HepG2 (cell line): ENCODE measurements around the gene ST3GAL4. TPM values are rescaled to one million over a fixed set of nuclear protein-coding genes. Genes with fewer than 3 reads are reported as not detected.
A peak's percentile ranks its signal among the peaks of the same experiment; 100 is the strongest.
"Not testable (repeated sequence)": the region's sequence is repeated elsewhere in the genome, so short reads cannot be mapped to it uniquely, and the experiment has no call there.

Experiments used
- ATAC-seq: fragments of 200-7000 bp; cut with Tn5 transposase; 3 replicates; pipeline ENCODE4 v1.9.1; 2020; ENCODE audit warnings: mild to moderate bottlenecking, moderate library complexity
- BruUV-seq: library from RNA; stranded (reverse); fragments of 400-500 nt; replicated peaks from 2 replicates; lab custom pipeline; 2021; lab: Mats Ljungman, UMichigan
- CTCF ChIA-PET: fragments of 300-600 bp; formaldehyde crosslinking; extraction: SDS; loops from one replicate; lab custom pipeline; 2021; ENCODE audit warnings: low total read pairs, inconsistent platforms, low intra/inter-chr PET ratio; lab: Yijun Ruan, JAX
- POLR2A ChIA-PET: fragments of 350-600 bp; sonication (Branson Sonifier 250); formaldehyde crosslinking; loops from one replicate; lab custom pipeline; 2020; ENCODE audit warnings: antibody characterized with exemption, inconsistent platforms; lab: Yijun Ruan, JAX
- DNase-seq: peaks from one replicate; pipeline ENCODE4 v3.0.0-alpha.2; 2015; ENCODE audit warnings: low spot score
- FAIRE-seq: peaks from 3 replicates; lab custom pipeline; 2011; peaks lifted over from hg19 to GRCh38; lab: Jason Lieb, UNC
- H2AFZ ChIP-seq: one replicate; pipeline ENCODE4 v1.6.1; 2011; ENCODE audit warnings: low read length, inconsistent platforms
- H3K27ac ChIP-seq: fragments of 300-600 bp; 3 replicates; pipeline ENCODE4 v1.8.0; 2011; ENCODE audit warnings: mixed run types, mild to moderate bottlenecking, mixed read lengths, low read length, inconsistent platforms; ENCODE audit not compliant: insufficient read depth; ENCODE audit errors: extremely low read length
- H3K27me3 ChIP-seq, 2 experiments: fragments of 200-600 bp in 1 of 2; 2 replicates in 1 of 2; 3 replicates in 1 of 2; pipeline versions ENCODE4 v1.6.0 to v1.8.0; 2011; ENCODE audit warnings: low read length in 2 of 2, mild to moderate bottlenecking in 2 of 2, moderate library complexity in 2 of 2, inconsistent platforms in 1 of 2; ENCODE audit not compliant: insufficient read depth in 2 of 2, control insufficient read depth in 1 of 2
- H3K36me3 ChIP-seq, 2 experiments: fragments of 200-600 bp in 1 of 2; replicated peaks in 1 of 2; 2 replicates in 1 of 2; 3 replicates in 1 of 2; pipeline versions ENCODE4 v1.5.1 to v1.8.0; 2011; ENCODE audit warnings: low read length in 2 of 2, inconsistent platforms in 1 of 2; ENCODE audit not compliant: insufficient read depth in 2 of 2, control insufficient read depth in 1 of 2
- H3K4me1 ChIP-seq: 2 replicates; pipeline ENCODE4 v1.5.1; 2012; ENCODE audit warnings: low read length, inconsistent platforms; ENCODE audit not compliant: insufficient read depth
- H3K4me2 ChIP-seq: 2 replicates; pipeline ENCODE4 v1.6.0; 2011; ENCODE audit warnings: low read depth, low read length, inconsistent platforms
- H3K4me3 ChIP-seq, 3 experiments: fragments of 200-600 bp in 1 of 3; sonication (generic), shearing (Covaris generic) in 1 of 3; replicated peaks in 1 of 3; 2 replicates each; pipeline ENCODE4 v1.5.1; 2011 to 2016; ENCODE audit warnings: low read length in 3 of 3, inconsistent platforms in 2 of 3, low read depth in 2 of 3, mild to moderate bottlenecking in 2 of 3, control low read depth in 1 of 3, mixed read lengths in 1 of 3; ENCODE audit not compliant: insufficient read depth in 1 of 3
- H3K79me2 ChIP-seq: one replicate; pipeline ENCODE4 v1.6.1; 2011; ENCODE audit warnings: low read length, inconsistent platforms; ENCODE audit not compliant: insufficient read depth
- H3K9ac ChIP-seq: 2 replicates; pipeline ENCODE4 v1.6.0; 2011; ENCODE audit warnings: mild to moderate bottlenecking, low read depth, low read length, inconsistent platforms; ENCODE audit not compliant: insufficient read depth
- H3K9me3 ChIP-seq: 2 replicates; pipeline ENCODE4 v1.5.1; 2012; ENCODE audit warnings: mild to moderate bottlenecking, low read length
- H4K20me1 ChIP-seq: 2 replicates; pipeline ENCODE4 v1.6.0; 2011; ENCODE audit warnings: inconsistent platforms, mild to moderate bottlenecking, low read length, moderate library complexity; ENCODE audit not compliant: insufficient read depth
- ADNP ChIP-seq: sonication (generic); formaldehyde crosslinking; IDR thresholded peaks from 2 replicates; pipeline ENCODE4 v1.4.0; 2020; ENCODE audit warnings: missing genetic modification reagents
- CTCF ChIP-seq: sonication (generic); formaldehyde crosslinking; IDR thresholded peaks from 2 replicates; pipeline ENCODE4 v1.5.0; 2020; ENCODE audit warnings: mild to moderate bottlenecking, missing genetic modification reagents, moderate library complexity
- RARA ChIP-seq: IDR thresholded peaks from 2 replicates; pipeline ENCODE4 v1.6.1; 2016; ENCODE audit warnings: missing genetic modification reagents, missing compliant biosample characterization
- RBM22 ChIP-seq: fragments of 200-400 bp; formaldehyde crosslinking; optimal IDR thresholded peaks from 2 replicates; pipeline ENCODE3; 2017; ENCODE audit warnings: mild to moderate bottlenecking, low read length, moderate library complexity
- SIX4 ChIP-seq: sonication (generic); formaldehyde crosslinking; IDR thresholded peaks from 2 replicates; pipeline ENCODE4 v1.4.0; 2020; ENCODE audit warnings: missing genetic modification reagents
- SMAD3 ChIP-seq: sonication (generic); formaldehyde crosslinking; IDR thresholded peaks from 2 replicates; pipeline ENCODE4 v1.4.0; 2020; ENCODE audit warnings: missing genetic modification reagents
- SNAPC5 ChIP-seq: sonication (generic); formaldehyde crosslinking; IDR thresholded peaks from 2 replicates; pipeline ENCODE4 v1.8.1; 2023; ENCODE audit warnings: mild to moderate bottlenecking, missing genetic modification reagents, borderline replicate concordance
- STAT6 ChIP-seq: sonication (generic); formaldehyde crosslinking; IDR thresholded peaks from 2 replicates; pipeline ENCODE4 v1.4.0; 2020; ENCODE audit warnings: missing genetic modification reagents, mild to moderate bottlenecking, borderline replicate concordance
- ZFP37 ChIP-seq: sonication (generic); formaldehyde crosslinking; IDR thresholded peaks from 2 replicates; pipeline ENCODE4 v1.4.0; 2020; ENCODE audit warnings: missing genetic modification reagents, borderline replicate concordance
- ZMYM4 ChIP-seq: sonication (generic); formaldehyde crosslinking; IDR thresholded peaks from 2 replicates; pipeline ENCODE4 v1.8.1; 2023; ENCODE audit warnings: mild to moderate bottlenecking, missing genetic modification reagents
- ZNF510 ChIP-seq: sonication (generic); formaldehyde crosslinking; IDR thresholded peaks from 2 replicates; pipeline ENCODE4 v1.4.0; 2020; ENCODE audit warnings: low read depth, mild to moderate bottlenecking, missing genetic modification reagents
- ZNF724P ChIP-seq: sonication (generic); formaldehyde crosslinking; IDR thresholded peaks from 2 replicates; pipeline ENCODE4 v1.8.0; 2022; ENCODE audit warnings: missing genetic modification reagents, borderline replicate concordance
- WGBS: methylation state at CpG from one replicate; pipeline ENCODE4 v1.1.6; 2017; ENCODE audit warnings: low lambda C conversion rate; 5-methylcytosine and 5-hydroxymethylcytosine counted together
- in situ Hi-C: cut with HindIII; loops from 2 replicates; pipeline ENCODE4 v1.10.0; 2017; ENCODE audit warnings: low pct_unique_long_range_greater_than_20kb; ENCODE audit not compliant: extremely low pct_ligation_motif_present
- intact Hi-C: fragments of 100-400 bp; cut with micrococcal nuclease; formaldehyde crosslinking; loops from one replicate; pipeline ENCODE4 v1.10.0; 2022; ENCODE audit not compliant: unreplicated experiment
- polyA plus RNA-seq, 8 experiments: library from polyadenylated mRNA; depleted of rRNA in 3 of 8; stranded (reverse) in 7 of 8; unstranded in 1 of 8; fragments of >200 nt; fragmentation: Illumina TruSeq in 4 of 8; extraction: Trizol in 4 of 8; gene quantifications; 2 replicates each; pipeline versions ENCODE4 v1.2.1 to v1.2.3, GENCODE V29; 2011 to 2016; ENCODE audit warnings: low read depth in 4 of 8, missing spikeins in 1 of 8, mixed read lengths in 1 of 8; ENCODE audit not compliant: insufficient read depth in 1 of 8
- total RNA-seq, 5 experiments: library from RNA; depleted of rRNA; stranded (reverse); fragments of >200 nt; fragmentation: Illumina TruSeq; extraction: Trizol; gene quantifications; 2 replicates each; pipeline ENCODE4 v1.2.3, GENCODE V29; 2016; ENCODE audit warnings: low read depth in 1 of 5

ST3GAL4 gene
- total and polyA plus RNA-seq, 2 of the 13 experiments (the other 11 are each of a cell fraction or from before 2014, with no cell fraction given) = 9.1 to 13.3 TPM

- H3K27ac ChIP-seq, H3K27me3 ChIP-seq, H3K79me2 ChIP-seq, H2AFZ ChIP-seq, H3K4me2 ChIP-seq, H3K9me3 ChIP-seq, FAIRE-seq, H3K9ac ChIP-seq, CTCF ChIA-PET, H3K4me3 ChIP-seq, intact Hi-C loops, DNase-seq, H4K20me1 ChIP-seq, ATAC-seq, BruUV-seq, in situ Hi-C loops: not testable (repeated sequence)
- POLR2A ChIA-PET = interaction anchor here (1.2 kb wide), 1 partner anchor 9 kb away, joined by 5 read pairs; the partner anchor contains the start of gene ST3GAL4
- Histone ChIP-seq H3K36me3 (peaks cover 7 to 12% of the 10 kb centered on the region in 2 experiments; a peak in 3 of 5 replicates), H3K4me1 (peaks cover 17% of the 10 kb centered on the region)
- WGBS = 91% methylated on average over 7 of the region's 7 CpGs
Observed at GRCh38 chr11:126346946-126347345, 8.5 kb upstream of the ST3GAL4 start.

- no TSS peak for BruUV-seq
- in situ Hi-C loops (no loop called here), intact Hi-C loops (no loop called here)
- ChIA-PET POLR2A (no interaction called here), CTCF (no interaction called here)
- peak; percentile 14 for DNase-seq
- Histone ChIP-seq H3K4me3 (no peak overlapping the region), H3K9ac (no peak overlapping the region), H3K9me3 (no peaks in the 10 kb centered on the region), H2AFZ (no peak overlapping the region), H3K36me3 (peaks cover 7 to 10% of the 10 kb centered on the region in 2 experiments; a peak in 3 of 5 replicates), H3K4me1 (peaks cover 20% of the 10 kb centered on the region), H3K27me3 (no peaks in the 10 kb centered on the region), H4K20me1 (no peaks in the 10 kb centered on the region), H3K27ac (peak overlapping the region; percentile 20), H3K79me2 (no peaks in the 10 kb centered on the region), H3K4me2 (0 out of 2 replicates have a peak overlapping the region, but pooled peaks have one; percentile 20)
- no peak for FAIRE-seq
- 42% methylated on average over 11 of the region's 17 CpGs for WGBS
- peak; percentile 68 for ATAC-seq
- TF ChIP-seq RARA (CRISPR knock-in tag) (0 out of 2 replicates have a peak, but pooled peaks have one; percentile 27), RBM22 (peak; percentile 33), CTCF (no peak), ZFP37 (CRISPR knock-in tag) (no peak), ZNF510 (no peak), ADNP (CRISPR knock-in tag) (no peak), SNAPC5 (CRISPR knock-in tag) (no peak), SMAD3 (CRISPR knock-in tag) (no peak), ZMYM4 (CRISPR knock-in tag) (peak; percentile 51; the same call in 1 of the 2 replicates), SIX4 (CRISPR knock-in tag) (0 out of 2 replicates have a peak, but pooled peaks have one; percentile 49), STAT6 (CRISPR knock-in tag) (no peak), ZNF724P (CRISPR knock-in tag) (no peak)
Observed at GRCh38 chr11:126347751-126348668, 7.5 kb upstream of the ST3GAL4 start.
